ENCODE measurements around the gene GRAMD1B. TPM values are rescaled to one million over a fixed set of nuclear protein-coding genes. Genes with fewer than 3 reads are reported as not detected.

GRAMD1B gene
- total RNA-seq, 2 donors from 2014 or later: 3.1 to 3.8 TPM

- DNase-seq (ENCODE audit: low spot score): no peak
- Histone ChIP-seq H3K36me3 (no peaks in the 10 kb centered on the region), H3K4me3 (peak overlapping the region in 1 of 2 donors; percentile 40), H3K4me1 (no peaks in the 10 kb centered on the region), H3K27me3 (no peaks in the 10 kb centered on the region), H3K9me3 (no peaks in the 10 kb centered on the region), H3K27ac (no peak overlapping the region)
- no peak for TF ChIP-seq CTCF (IDR thresholded peaks at IDR 0.05)
Observed at GRCh38 chr11:123525097-123525496, 95.0 kb downstream of the GRAMD1B start.

GRCh38 chr11:123525511-123525918 lies 95.4 kb downstream of the GRAMD1B start:
- H3K36me3 ChIP-seq: no peaks in the 10 kb centered on the region
- peak overlapping the region in 1 of 2 donors; percentile 40 for H3K4me3 ChIP-seq
- H3K9me3 ChIP-seq: no peaks in the 10 kb centered on the region
- H3K27ac ChIP-seq: no peak overlapping the region
- H3K4me1 ChIP-seq: no peaks in the 10 kb centered on the region
- no peak for TF ChIP-seq CTCF (IDR thresholded peaks at IDR 0.05)
- DNase-seq (ENCODE audit: low spot score): no peak
- no peaks in the 10 kb centered on the region for H3K27me3 ChIP-seq

GRCh38 chr11:123526027-123526805 lies 96.1 kb downstream of the GRAMD1B start:
- Histone ChIP-seq H3K27ac (no peak overlapping the region), H3K36me3 (no peaks in the 10 kb centered on the region), H3K27me3 (no peaks in the 10 kb centered on the region), H3K4me3 (peak overlapping the region in 1 of 2 donors; percentile 40), H3K4me1 (no peaks in the 10 kb centered on the region), H3K9me3 (no peaks in the 10 kb centered on the region)
- TF ChIP-seq CTCF (IDR thresholded peaks at IDR 0.05): no peak
- DNase-seq (ENCODE audit: low spot score): no peak

GRCh38 chr11:123526918-123527317 lies 96.8 kb downstream of the GRAMD1B start:
- DNase-seq (ENCODE audit: low spot score): no peak
- Histone ChIP-seq H3K9me3 (no peaks in the 10 kb centered on the region), H3K4me3 (no peak overlapping the region), H3K4me1 (no peaks in the 10 kb centered on the region), H3K27me3 (no peaks in the 10 kb centered on the region), H3K36me3 (no peaks in the 10 kb centered on the region), H3K27ac (no peak overlapping the region)
- no peak for TF ChIP-seq CTCF (IDR thresholded peaks at IDR 0.05)

- DNase-seq (ENCODE audit: low spot score): no peak
- Histone ChIP-seq H3K9me3 (no peaks in the 10 kb centered on the region), H3K4me1 (no peaks in the 10 kb centered on the region), H3K36me3 (no peaks in the 10 kb centered on the region), H3K27ac (no peak overlapping the region), H3K27me3 (no peaks in the 10 kb centered on the region), H3K4me3 (no peak overlapping the region)
- TF ChIP-seq CTCF (IDR thresholded peaks at IDR 0.05): no peak
Observed at GRCh38 chr11:123527526-123527925, 97.5 kb downstream of the GRAMD1B start.

GRCh38 chr11:123527947-123528346 lies 97.9 kb downstream of the GRAMD1B start:
- Histone ChIP-seq H3K27ac (no peak overlapping the region), H3K36me3 (no peaks in the 10 kb centered on the region), H3K4me1 (no peaks in the 10 kb centered on the region), H3K4me3 (no peak overlapping the region), H3K27me3 (no peaks in the 10 kb centered on the region), H3K9me3 (no peaks in the 10 kb centered on the region)
- DNase-seq (ENCODE audit: low spot score): no peak
- TF ChIP-seq CTCF (IDR thresholded peaks at IDR 0.05): no peak

Measured in right atrium auricular region (tissue), 2 donors.